Iris pigment epithelial cell (primary cell): ENCODE data around the gene TMEM236.

ENCODE experiments used
- DNase-seq: peaks from one replicate; pipeline ENCODE4 v3.0.0-alpha.2; 2011; ENCODE audit warnings: low read depth

Gene TMEM236

DNA sequence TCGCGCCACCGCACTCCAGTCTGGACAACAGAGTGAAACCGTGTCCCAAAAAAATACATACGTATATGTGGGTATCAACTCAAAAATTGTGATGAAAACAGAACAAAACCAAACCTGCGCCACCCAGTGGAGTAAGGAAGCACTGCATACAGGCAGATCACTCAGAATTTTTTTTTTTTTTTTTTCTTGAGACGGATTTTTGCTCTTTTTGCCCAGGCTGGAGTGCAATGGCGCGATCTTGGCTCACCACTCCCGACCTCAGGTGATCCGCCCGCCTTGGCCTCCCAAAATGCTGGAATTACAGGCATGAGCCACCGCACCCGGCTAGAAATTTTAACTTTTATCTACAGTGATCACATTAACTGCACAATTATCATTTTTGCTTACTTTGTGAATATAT, 9.1 kb upstream of the TMEM236 start:
- DNase-seq = peak; percentile 41

DNA sequence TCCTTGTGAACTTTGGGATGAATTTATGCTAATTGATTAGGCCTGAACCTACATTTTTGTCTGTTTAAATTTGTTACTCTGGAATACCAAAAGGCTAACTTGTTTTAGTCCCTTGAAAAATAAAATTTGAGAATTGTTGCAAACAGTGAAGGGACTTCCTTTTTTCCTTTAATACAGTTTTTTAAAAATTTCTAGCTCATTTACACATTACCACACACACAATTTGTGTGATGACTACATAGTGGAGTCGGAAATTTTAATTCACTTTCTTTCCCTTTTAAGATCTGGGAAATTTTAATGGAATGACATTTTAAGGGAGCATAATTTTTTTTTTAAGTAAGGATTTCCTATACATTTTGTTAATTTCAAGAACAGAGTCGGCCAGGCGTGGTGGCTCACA, 8.6 kb upstream of the TMEM236 start:
- DNase-seq = no peak

DNA sequence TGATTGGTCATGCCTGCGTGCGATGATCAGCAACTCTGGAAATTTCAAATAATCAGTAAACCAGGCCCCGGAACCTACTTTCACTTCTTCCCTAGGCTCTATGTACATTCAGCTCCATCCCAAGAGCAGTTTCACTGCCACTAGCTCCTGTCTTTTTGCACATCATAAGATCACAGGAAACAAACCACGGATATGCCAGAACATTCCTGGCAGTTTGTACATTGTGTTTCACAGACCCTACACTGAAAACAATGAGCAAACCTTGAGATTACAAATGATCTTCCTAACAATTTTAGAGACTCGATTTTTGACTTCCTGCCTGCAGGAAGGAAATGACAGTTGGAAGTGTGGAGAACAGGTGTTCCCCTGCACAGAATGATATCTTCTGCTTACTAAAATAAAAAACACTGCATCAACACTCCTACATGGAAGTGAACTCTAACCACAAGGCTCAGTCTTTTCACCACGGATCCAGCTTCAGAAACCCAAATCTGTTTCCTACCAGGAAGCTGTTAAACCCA, 7.6 kb upstream of the TMEM236 start:
- peak; percentile 14 for DNase-seq

DNA sequence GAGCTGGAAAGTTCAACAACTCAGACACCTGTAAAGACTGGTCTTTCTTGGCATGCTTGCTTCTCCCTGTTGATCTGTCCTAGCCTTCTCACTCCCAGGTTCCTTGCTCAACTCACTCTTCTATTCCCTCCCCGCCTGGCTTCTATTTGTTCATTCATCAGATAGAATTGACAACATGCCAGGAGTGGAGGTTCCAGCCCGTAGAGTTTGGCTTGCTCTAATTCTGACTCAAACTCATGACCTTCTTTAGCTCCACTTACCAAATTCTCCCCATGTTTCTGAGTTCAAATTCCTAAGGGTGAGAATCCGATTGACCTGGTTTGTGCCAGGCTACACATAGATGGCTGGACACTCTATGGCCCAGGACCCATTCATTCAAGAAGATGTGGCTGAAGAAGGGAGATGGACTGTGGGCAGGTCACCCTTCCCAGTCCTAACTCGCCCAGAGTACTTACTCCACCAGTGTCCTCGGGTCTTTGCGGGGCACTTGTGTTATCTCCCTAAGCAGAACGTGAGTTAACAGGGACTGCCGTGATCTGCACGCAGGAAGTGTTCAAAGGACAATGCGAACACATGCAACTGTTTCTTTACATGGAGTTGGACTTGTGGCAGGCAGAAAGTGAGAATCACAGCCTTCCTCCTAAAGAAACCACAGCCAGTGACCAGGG, 4.0 kb upstream of the TMEM236 start:
- DNase-seq = peak; percentile 51

DNA sequence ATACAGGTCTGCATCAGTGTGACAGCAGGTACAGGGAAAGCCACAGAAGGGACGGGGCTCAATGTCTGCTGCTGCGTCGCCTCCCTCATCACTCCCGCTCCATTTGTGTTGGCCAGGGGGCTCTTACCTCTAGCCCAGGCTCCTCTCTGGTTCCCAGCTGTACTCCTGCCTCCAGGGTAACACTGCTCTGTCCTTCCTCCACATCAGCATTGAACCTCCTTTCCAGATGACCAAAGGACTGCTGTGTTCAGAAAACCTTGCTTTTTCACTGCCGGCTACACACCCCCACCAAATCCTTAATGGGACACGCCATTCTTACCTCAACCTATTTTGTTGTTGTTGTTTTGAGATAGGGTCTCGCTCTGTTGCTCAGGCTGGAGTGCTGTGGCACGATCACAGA, 2.1 kb upstream of the TMEM236 start:
- DNase-seq = no peak

DNA sequence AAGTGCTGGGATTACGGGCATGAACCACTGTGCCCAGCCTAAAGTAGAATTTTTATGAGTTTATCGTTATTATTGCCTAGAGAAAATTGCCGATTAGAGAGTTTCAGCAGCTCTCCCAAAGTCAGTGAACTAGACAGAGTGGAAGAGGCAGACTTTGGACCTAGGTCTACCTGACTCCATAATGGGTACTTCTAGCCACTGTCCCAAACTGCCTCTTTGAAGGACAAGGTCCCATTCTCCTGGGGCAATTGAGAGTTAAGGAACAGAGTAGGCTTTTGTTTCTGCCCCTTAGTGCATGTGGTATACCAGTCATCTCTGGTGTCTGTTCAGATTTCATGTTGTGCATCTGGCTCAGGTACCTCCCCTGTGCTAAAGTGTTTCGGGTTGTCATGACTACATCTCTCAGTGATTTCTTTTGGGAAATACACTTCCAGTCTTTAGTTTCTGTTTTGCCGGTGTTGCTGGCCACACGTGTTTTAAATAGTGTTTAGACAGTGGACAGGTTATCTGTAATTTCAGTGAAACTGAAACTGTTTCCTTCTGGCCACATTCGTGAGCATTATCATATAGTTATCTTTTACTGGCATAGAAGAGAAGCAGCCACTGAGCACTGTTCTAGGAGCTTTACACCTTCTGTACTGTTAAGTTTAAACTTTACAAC, 4.7 kb downstream of the TMEM236 start:
- DNase-seq = peak; percentile 20

DNA sequence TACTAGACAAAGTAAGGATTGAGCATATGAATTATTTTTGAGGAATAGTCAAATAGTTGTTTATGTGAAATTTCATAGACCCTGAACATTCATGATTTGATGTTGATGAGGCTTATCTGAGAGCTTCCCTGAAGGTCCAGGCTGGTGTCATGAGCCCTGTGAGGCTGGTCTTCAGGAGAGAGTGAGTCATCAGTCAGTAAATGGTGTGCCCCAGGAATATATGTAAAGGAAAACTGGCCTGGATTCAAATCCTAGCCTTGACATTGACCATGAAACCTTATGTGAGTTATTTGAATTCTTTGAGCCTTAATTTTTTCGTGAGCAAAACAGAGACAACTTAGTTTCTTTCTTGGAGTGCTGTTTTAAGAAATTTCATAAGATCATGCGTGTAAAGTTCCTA, 6.2 kb downstream of the TMEM236 start:
- DNase-seq = peak; percentile 15

DNA sequence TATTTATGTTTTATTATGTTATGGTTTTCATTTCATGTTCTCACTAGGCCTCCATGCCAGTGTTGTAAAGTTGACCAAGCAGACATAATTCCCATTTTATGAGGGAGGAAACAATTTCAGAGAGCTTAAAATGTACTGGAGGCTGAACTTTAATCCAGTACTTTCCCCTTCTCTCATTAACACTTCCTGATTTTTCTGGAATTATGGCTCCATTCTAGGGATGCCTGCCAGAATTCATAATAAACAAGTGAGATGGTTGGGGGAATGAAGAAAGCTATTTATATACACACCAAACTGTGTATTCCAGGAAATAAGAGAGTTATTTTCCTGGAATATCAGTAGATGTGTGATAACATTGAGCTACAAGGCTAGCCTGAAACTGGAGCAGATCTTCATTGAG, 6.9 kb downstream of the TMEM236 start:
- no peak for DNase-seq

DNA sequence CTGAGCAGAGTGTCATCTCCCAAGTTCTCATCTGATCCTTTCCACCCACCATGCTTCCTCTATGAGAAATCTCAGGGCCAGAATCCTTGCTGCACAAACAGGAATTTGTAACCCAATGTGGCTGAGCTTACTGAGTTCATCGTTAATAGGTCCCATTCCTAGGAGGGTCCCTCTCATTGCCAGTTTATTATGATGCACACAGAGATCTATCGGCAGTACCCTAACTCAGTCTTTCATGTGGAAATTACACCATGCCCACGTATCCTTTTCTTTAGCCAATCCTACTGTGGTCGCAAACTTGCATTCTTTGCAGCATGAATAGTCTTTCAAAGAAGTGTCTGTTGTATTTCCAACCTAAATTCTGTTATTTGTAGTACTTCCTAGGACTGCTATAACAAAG, 12.1 kb downstream of the TMEM236 start:
- DNase-seq = no peak

DNA sequence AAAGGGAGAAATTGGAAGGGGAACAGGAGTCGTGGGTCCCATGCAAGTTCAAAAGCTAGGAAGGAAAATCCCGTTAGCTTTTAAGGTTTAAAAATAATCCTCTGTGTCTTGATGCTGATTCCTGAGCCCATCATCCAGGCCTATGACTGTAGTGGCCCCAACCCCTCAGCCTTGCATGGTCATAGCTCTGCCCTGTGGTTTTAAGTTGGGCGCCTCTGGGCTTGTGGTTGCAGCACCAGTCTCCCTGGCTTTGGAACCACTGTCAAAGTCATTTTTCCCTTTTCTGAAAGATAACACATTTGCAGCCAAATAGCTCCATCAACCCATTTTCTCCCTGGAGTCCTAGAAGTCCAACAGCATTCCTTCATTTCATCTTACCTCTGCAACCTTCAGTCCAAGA, 13.6 kb downstream of the TMEM236 start:
- no peak for DNase-seq

DNA sequence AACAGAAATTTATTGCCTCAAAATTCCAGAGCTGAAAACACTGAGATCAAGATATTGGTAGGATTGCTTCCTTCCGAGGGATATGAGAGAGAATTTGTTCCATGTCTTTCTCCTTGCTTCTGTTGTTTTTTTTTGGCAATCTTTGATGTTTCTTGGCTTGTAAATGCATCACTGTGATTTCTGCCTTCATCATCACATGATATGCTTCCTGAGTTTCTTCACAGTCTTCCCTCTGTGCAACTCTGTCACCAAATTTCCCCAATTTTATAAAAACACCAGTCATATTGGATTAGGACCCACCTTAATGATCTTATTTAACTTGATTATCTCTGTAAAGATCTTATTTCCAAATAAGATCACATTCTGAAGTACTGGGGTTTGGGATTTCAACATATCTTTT, 14.7 kb downstream of the TMEM236 start:
- no peak for DNase-seq

DNA sequence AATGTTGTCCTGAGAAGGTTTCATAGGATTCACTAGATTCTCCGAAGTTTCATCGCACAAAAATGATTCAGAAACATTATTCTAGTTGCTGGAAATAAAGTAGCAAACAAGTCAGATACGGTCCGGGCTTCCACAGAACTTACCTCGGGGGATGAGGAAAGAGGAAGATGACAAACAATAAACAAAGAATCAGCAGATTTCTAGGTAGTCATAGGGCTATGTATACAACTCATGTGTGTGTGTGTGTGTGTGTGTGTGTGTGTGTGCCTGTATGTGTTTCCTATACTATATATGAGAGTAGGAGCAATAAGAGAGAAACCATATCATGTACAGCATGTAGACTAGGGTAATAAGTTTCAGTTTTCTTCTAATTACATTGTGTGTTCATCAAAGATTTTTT, 16.5 kb downstream of the TMEM236 start:
- DNase-seq = no peak

DNA sequence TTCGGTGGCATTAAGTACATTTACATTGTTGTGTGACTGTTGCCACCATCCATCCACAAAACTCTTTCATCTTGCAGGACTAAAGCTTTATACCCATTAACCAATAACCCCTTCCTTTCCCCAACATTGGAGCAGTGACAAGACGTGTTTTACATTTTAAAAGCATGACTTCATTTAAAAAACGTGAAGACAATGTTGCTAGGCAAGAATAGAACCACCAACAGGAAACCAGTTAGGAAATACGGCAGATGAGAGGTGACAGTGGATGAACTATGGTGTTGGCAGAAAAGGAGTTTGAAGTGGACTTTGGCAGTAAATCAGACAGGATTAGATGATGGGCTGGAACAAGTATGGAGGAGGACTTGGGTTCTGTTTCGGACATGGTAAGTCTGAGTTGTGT, 17.0 kb downstream of the TMEM236 start:
- DNase-seq = peak; percentile 72

DNA sequence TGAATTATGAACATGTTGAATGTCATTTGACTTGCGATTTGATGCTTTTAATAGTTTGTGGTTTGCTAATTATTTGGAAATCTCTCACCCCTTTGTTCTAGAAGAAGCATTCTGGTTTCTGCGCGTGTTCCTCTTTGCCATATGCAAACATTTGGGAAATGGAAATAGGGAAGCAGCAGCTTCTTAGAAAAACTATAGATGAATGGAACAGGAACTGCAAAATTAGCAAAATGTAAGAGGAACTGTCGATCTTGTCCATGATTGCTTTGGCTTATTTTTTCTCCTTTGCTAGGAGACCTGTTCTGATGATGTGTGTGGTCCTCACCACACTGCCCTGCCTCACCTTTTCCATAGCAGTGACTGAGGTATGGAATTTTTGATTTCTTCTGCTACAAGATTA, 19.0 kb downstream of the TMEM236 start:
- DNase-seq = no peak

DNA sequence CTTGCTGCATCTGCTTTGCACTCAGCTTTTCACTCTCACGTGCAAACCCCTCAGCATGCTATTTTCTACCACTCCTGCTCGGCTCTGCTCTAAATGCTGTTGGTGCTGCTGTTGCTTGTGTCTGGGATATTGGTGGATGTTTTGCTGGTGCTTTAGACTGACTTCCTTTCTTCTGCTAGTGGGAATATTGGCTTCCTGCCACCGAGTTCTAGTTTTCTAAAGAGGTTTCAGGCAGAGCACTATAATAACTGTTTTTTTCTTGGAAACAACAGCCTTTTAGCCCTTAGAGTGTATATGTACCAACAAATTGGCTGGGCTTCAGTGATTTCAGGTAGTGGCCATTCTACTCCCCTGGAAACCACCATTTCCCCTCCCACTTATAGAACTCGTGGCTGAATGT, 27.8 kb downstream of the TMEM236 start:
- no peak for DNase-seq

DNA sequence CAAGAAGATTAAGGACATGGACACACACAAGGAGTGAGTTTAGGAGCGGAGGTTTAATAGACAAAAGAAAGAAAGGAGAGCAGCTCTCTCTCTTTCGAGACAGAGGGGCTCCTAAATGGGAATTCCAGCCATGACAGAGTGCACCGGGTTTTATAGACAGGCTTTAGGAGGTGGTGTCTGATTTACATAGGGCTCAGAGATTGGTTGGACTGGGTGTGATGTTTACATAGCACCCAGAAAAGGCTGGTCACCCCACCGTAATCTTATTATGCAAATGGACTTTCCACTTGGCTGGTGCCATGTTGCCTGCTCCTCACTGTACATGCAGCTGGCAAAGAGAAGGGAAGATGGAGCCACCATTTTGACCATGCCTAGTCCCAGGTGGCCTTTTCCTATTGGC, 28.7 kb downstream of the TMEM236 start:
- no peak for DNase-seq

DNA sequence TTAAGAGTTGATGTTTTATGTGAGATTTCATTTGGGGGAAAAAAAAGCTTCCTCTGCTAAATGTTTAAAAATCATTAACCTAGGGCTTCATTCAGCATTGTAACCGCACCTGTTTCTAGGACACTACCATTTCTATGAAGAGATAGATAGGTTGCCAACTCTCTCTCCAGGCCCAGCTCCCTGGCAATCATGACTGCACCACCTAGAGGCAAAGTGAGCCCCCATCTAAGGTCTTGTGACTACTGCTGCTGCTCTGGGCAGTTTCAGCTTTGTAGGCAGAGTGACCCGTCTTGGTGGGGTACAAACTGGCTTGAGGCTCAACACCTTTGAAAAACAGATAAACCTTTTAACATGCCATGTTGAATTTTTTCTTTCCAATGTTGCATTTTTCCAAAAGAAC, 29.9 kb downstream of the TMEM236 start:
- no peak for DNase-seq

DNA sequence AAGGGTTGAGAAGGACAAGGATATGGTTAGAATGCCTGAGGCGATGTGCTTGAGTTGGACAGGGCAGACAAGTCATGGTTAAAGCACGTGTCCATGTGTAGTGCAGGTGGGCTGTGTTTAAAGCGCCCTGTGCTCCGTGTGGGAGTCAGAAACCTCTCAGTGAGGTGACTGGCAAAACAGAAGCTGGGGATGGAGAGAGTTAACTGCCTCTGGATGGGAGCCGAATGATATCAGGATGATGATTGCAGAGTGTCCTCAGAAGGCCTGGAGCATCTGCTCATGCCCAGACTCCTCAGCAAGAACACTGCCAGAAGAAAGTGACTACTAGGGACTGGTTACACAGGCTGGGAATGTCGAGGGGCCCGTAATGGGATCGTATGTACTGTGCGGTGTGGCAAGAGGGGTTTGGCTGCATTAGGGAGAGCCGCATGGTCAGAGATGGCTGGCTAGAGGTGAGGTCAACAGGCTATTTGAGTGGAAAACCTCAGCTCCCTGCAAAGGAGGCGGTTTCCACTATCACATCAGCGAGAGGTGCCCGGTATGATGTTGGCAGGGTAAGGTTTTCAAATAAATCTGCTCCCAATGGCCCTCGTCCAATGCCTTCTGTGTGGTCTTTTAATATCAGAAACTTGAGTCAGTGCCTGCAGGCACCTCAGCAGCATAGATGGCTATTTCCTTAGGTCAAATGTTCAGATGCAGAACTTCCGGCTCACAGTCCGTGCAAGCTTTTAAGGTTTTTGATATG, 31.1 kb downstream of the TMEM236 start:
- DNase-seq = peak; percentile 29

DNA sequence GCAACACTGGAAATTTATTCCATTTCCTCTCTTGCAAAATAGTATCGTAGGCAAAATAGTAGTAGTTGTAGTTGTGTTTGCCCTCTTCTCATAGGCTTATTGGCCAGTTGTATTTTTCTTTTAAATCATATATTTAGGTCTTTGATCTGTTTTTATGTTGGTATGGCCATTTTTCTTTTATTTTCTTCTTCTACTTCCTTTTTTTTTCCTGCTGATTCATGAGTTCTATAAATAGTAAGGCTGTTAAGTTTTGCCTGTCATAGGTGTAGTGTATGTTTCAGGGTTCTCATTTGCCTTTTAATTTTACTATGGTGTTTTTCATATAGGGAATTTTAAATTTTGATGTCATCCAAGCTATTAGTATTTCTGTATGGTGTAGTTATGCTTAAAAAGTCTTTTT, 31.8 kb downstream of the TMEM236 start:
- no peak for DNase-seq

DNA sequence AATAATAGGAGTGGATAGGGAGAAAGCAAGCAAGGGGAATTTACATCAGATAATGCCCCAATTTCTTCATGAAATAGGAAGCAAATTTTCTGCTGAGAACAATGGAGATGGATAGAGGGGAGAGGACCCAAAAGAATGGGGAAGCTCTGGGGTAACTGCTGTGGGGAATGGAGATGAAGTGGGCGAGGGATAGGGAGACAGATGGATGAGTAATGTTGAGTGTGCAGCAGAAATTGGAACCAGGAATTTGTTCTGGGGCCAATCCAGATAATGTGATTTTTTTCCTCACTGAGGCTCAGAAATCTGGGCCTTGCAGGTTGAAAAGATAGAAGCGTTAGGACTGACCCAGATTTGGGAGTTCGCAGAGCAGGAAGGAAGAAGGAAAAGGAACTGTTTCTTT, 32.7 kb downstream of the TMEM236 start:
- peak; percentile 59 for DNase-seq

DNA sequence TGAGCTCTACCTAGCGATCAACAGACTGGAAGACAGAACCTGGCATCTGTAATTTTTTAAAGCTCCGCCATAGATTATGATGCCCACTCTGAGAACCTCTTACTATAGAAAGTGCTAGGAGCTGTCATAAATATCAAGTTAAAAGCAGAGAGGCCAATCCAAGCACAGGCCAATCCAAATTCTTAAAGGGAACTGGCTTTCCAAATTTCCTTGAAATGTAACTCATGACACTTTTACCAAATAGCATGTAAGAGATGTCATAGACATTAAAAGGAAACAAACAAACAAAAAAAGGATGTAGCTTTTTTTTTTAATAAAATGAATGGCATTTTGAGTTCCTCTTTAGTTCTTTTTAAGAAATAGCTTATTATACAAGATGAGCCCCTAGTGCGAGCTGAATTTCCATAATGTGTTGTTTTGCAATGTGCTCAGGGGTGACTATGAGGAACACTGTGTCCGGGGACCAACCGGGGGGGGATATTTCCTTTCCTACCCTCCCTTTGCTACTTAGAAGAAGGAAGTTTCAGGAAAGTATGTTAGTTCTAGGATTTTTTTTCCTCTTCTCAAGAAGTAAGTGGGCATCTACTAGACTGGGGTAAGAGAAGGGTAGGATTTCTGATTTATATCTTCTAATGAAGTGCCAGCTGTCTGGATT, 33.4 kb downstream of the TMEM236 start:
- no peak for DNase-seq

DNA sequence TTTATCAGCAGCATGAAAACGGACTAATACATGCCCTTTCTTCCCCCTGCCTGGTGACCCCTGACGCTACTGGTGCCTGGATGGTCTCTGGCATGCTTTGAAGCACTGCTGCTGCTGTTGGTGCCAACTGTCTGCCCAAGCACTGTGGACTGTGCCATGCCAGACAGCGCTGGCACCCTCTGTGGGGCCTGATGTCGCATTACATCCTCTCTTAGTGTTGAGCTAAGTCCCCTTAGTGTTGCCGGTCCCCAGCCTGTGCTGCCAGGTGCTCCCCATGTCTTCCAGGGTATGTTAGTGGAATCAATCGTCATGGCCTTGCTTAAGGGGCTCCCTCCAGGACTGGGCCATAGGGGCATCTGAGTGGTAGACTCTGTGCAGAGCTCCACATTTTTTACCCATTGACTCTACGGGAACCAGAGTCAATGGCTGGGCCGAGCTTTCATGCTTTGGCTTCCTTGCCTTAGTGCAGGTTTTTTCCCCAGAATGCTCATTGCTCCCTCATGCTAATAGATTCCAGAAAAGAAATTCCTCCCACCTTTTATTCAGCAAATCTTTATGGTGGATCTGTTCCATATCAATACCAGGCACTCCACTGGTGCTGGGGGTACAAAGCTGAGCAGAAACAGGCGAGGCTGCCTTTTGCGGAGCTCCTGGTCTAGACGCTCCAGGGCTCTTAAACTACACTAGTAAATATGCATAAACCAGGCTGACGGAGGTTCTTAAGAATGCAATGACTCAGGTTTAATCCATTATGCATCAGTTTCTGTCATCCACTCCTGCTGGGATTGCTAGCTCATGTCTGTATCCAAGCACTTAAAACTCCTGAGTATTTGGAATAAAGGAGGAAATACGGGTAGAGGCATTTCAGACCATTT, 35.3 kb downstream of the TMEM236 start:
- DNase-seq = peak; percentile 98
